Brain (organoid and tissue), 1 donor: ENCODE results near the gene TMEM119. TPM values are rescaled to one million over a fixed set of nuclear protein-coding genes. Genes with fewer than 3 reads are reported as not detected.

Experiments used
- polyA plus RNA-seq: library from polyadenylated mRNA; stranded (reverse); fragments of 350-450 nt; fragmentation: Illumina TruSeq; extraction: RNeasy Lipid Tissue Mini Kit (QIAGEN cat#74804); gene quantifications from one replicate; pipeline ENCODE4 v1.2.3, GENCODE V29; 2015; ENCODE audit warnings: low read depth, low replicate concordance; ENCODE audit not compliant: insufficient read depth

The TMEM119 gene
- polyA plus RNA-seq, 1 donor from 2014 or later = 4.6 TPM

Other genes starting within 250 kb of the TMEM119 start
- 3.2 TPM for gene FICD, start 82.8 kb downstream of the TMEM119 start, polyA plus RNA-seq
- 36.6 TPM for gene SART3, start 36.9 kb downstream of the TMEM119 start, polyA plus RNA-seq
- 108 TPM for gene ISCU, start 35.5 kb downstream of the TMEM119 start, polyA plus RNA-seq
- 8.1 TPM for gene SELPLG, start 35.8 kb upstream of the TMEM119 start, polyA plus RNA-seq
- 78.9 TPM for gene CORO1C, start 133.4 kb upstream of the TMEM119 start, polyA plus RNA-seq